ENCODE results near the gene AGBL1. TPM values are rescaled to one million over a fixed set of nuclear protein-coding genes. Genes with fewer than 3 reads are reported as not detected.

The AGBL1 gene
- total and polyA plus RNA-seq, 2 donors (not counting 1 experiment from before 2014, with no cell fraction given), result not detected

GRCh38 chr15:86333819-86334218 lies 254.1 kb downstream of the AGBL1 start:
- no peak overlapping the region for H3K4me2 ChIP-seq (replicated peaks; ENCODE audit: low read depth, low read length, poor library complexity, severe bottlenecking)
- no peak overlapping the region for H2AFZ ChIP-seq (ENCODE audit: insufficient read depth, low read depth, low read length, poor library complexity, severe bottlenecking)
- H3K4me3 ChIP-seq (ENCODE audit: control extremely low read depth in 1 of 5, extremely low read depth in 1 of 5, insufficient read depth in 1 of 5, low read depth in 2 of 5, low read length in 4 of 5), result no peak overlapping the region
- H3K79me2 ChIP-seq (ENCODE audit: control insufficient read depth, insufficient read depth, low read length), result no peaks in the 10 kb centered on the region
- H3K9ac ChIP-seq (ENCODE audit: low read length), result no peak overlapping the region
- Mint-ChIP-seq H3K4me1 (no peaks in the 10 kb centered on the region), H3K27ac (no peak overlapping the region), H3K9me3 (ENCODE audit: insufficient read depth) (peaks cover 11% of the 10 kb centered on the region), H3K4me3 (no peak overlapping the region), H3K27me3 (no peaks in the 10 kb centered on the region)
- POLR2A ChIA-PET, result no interaction called here
- peaks cover 1 to 17% (median 7%) of the 10 kb centered on the region in 3 donors for H3K9me3 ChIP-seq (ENCODE audit: control extremely low read depth in 1 of 3, control insufficient read depth in 2 of 3, insufficient read depth in 1 of 3, low read length in 2 of 3)
- H3K4me1 ChIP-seq (ENCODE audit: control insufficient read depth in 2 of 2, insufficient read depth in 2 of 2, low read length in 2 of 2), result no peaks in the 10 kb centered on the region
- H3K27me3 ChIP-seq (replicated peaks in 1 of 4; ENCODE audit: control extremely low read depth in 1 of 4, control insufficient read depth in 3 of 4, insufficient read depth in 4 of 4, low read length in 3 of 4), result no peaks in the 10 kb centered on the region
- intact Hi-C loops (cut with micrococcal nuclease), result no loop called here
- no peak for ATAC-seq (ENCODE audit: low read depth)
- no peak for DNase-seq
- no peaks in the 10 kb centered on the region for H3K36me3 ChIP-seq (replicated peaks in 1 of 2; ENCODE audit: control extremely low read depth in 1 of 2, control insufficient read depth in 1 of 2, extremely low read depth in 1 of 2, insufficient read depth in 2 of 2, low read length in 1 of 2)
- no peak overlapping the region for H3K27ac ChIP-seq (ENCODE audit: low read length in 2 of 2)
- CTCF ChIA-PET, result no interaction called here
- no peaks in the 10 kb centered on the region for H4K20me1 ChIP-seq (ENCODE audit: control insufficient read depth, insufficient read depth, low read length, poor library complexity, severe bottlenecking)
- TF ChIP-seq EZH2 (IDR thresholded peaks at IDR 0.05; ENCODE audit: borderline replicate concordance, insufficient read depth, low read depth, low read length, poor library complexity, severe bottlenecking) (no peak), CTCF (IDR thresholded peaks at IDR 0.05) (no peak)

- H4K20me1 ChIP-seq (ENCODE audit: control insufficient read depth, insufficient read depth, low read length, poor library complexity, severe bottlenecking), result no peaks in the 10 kb centered on the region
- no peaks in the 10 kb centered on the region for H3K27me3 ChIP-seq (replicated peaks in 1 of 4; ENCODE audit: control extremely low read depth in 1 of 4, control insufficient read depth in 3 of 4, insufficient read depth in 4 of 4, low read length in 3 of 4)
- Mint-ChIP-seq H3K9me3 (ENCODE audit: insufficient read depth) (peaks cover 8% of the 10 kb centered on the region), H3K4me3 (no peak overlapping the region), H3K27me3 (no peaks in the 10 kb centered on the region), H3K27ac (no peak overlapping the region), H3K4me1 (no peaks in the 10 kb centered on the region)
- 70% methylated on average over 3 of the region's 6 CpGs for WGBS (ENCODE audit: insufficient coverage)
- peaks cover 0 to 3% (median 1%) of the 10 kb centered on the region in 3 donors for H3K9me3 ChIP-seq (ENCODE audit: control extremely low read depth in 1 of 3, control insufficient read depth in 2 of 3, insufficient read depth in 1 of 3, low read length in 2 of 3)
- H3K79me2 ChIP-seq (ENCODE audit: control insufficient read depth, insufficient read depth, low read length), result no peaks in the 10 kb centered on the region
- TF ChIP-seq CTCF (IDR thresholded peaks at IDR 0.05) (no peak), EZH2 (IDR thresholded peaks at IDR 0.05; ENCODE audit: borderline replicate concordance, insufficient read depth, low read depth, low read length, poor library complexity, severe bottlenecking) (no peak)
- POLR2A ChIA-PET, result no interaction called here
- no peaks in the 10 kb centered on the region for H3K36me3 ChIP-seq (replicated peaks in 1 of 2; ENCODE audit: control extremely low read depth in 1 of 2, control insufficient read depth in 1 of 2, extremely low read depth in 1 of 2, insufficient read depth in 2 of 2, low read length in 1 of 2)
- CTCF ChIA-PET, result no interaction called here
- DNase-seq, result no peak
- no peak overlapping the region for H3K4me2 ChIP-seq (replicated peaks; ENCODE audit: low read depth, low read length, poor library complexity, severe bottlenecking)
- H3K4me1 ChIP-seq (ENCODE audit: control insufficient read depth in 2 of 2, insufficient read depth in 2 of 2, low read length in 2 of 2), result no peaks in the 10 kb centered on the region
- H3K9ac ChIP-seq (ENCODE audit: low read length), result no peak overlapping the region
- no peak for ATAC-seq (ENCODE audit: low read depth)
- no peak overlapping the region for H3K4me3 ChIP-seq (ENCODE audit: control extremely low read depth in 1 of 5, extremely low read depth in 1 of 5, insufficient read depth in 1 of 5, low read depth in 2 of 5, low read length in 4 of 5)
- H2AFZ ChIP-seq (ENCODE audit: insufficient read depth, low read depth, low read length, poor library complexity, severe bottlenecking), result no peak overlapping the region
- H3K27ac ChIP-seq (ENCODE audit: low read length in 2 of 2), result no peak overlapping the region
- intact Hi-C loops (cut with micrococcal nuclease), result no loop called here
Observed at GRCh38 chr15:86336051-86336788, 256.5 kb downstream of the AGBL1 start.

All from B cell (primary cell).